Measurements from ENCODE around the gene CD34. TPM values are rescaled to one million over a fixed set of nuclear protein-coding genes. Genes with fewer than 3 reads are reported as not detected.

CD34 gene
- total RNA-seq, 2 experiments from 2014 or later, result not detected

DNA sequence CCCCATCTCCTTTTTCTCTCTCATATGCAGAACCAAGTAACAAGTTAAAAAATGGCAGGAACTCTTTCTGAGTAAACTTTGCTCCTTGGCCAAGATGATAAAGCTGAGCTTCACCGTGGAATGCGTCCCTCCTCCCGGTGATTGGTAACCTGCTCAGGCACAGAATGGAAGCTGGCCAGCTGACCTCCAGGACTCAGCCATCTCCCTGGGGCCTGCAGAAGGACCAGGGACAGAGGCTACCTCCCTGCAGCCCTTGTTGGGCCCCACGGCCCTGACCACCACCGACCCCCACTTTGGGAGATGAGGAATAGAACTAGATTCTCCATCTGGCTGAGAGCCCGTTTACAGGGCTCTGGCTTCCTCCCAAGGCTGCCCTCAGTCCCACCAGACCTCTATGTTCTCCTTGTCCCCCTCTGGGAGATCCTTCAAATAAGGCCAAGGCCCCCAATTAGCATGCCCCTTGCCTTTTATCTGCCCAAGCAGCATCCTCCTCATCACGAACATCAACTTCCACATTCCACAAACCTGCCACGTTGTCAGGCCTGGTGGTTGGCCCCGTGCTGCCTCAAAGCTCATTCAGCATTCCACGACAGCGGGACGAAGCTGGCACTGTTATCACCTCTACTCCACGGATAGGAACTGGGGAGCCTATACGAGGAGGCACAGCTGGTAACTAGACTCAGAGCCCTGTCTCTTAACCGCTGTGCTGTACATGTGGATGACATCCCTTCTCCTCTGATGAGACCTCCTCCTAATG, 74.2 kb downstream of the CD34 start:
- no peak for DNase-seq (ENCODE audit: low spot score)
- Histone ChIP-seq H2AFZ (ENCODE audit: low read length) (no peak overlapping the region), H3K4me3 (ENCODE audit: low read depth, low read length, poor library complexity, severe bottlenecking) (no peak overlapping the region), H3K4me1 (ENCODE audit: insufficient read depth, low read length, poor library complexity, severe bottlenecking) (peaks cover 4% of the 10 kb centered on the region), H4K20me1 (ENCODE audit: insufficient read depth, low read length) (no peaks in the 10 kb centered on the region), H3K36me3 (ENCODE audit: insufficient read depth, low read length) (no peaks in the 10 kb centered on the region), H3K79me2 (ENCODE audit: insufficient read depth, low read depth, low read length) (no peaks in the 10 kb centered on the region), H3K27ac (ENCODE audit: low read depth, low read length, poor library complexity, severe bottlenecking) (no peak overlapping the region), H3K4me2 (ENCODE audit: low read length) (no peak overlapping the region), H3K9me2 (ENCODE audit: insufficient read depth, low read length) (no peaks in the 10 kb centered on the region), H3K9me3 (ENCODE audit: low read length) (no peaks in the 10 kb centered on the region)
- ChIA-PET CTCF (ENCODE audit: unreplicated experiment) (no interaction called here), POLR2A (no interaction called here)
- TF ChIP-seq EZH2phosphoT487 (IDR thresholded peaks at IDR 0.05; ENCODE audit: borderline replicate concordance, low read depth, low read length), result no peak
- intact Hi-C loops (cut with micrococcal nuclease; ENCODE audit: unreplicated experiment), result no loop called here
- BruUV-seq (replicated peaks), result no TSS peak

DNA sequence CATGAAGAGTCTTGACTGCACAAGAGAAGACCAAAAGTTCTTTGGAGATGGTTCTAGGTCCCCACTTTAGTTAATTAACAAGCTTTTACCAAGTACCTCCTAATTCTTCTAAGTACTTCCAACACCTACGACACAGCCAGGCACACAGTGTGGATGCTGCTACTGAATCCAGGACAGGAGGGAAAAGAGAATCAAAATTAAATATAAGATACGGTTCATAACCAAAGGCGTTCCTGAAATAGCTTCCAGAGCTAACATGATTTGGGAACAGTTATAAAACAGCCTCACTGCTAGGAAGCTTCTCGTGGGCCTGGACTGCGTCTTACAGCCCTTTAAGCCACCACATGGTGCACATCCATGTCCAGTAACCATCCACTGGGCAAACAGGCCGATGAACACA, 75.0 kb downstream of the CD34 start:
- no peaks in the 10 kb centered on the region for H3K9me2 ChIP-seq (ENCODE audit: insufficient read depth, low read length)
- H2AFZ ChIP-seq (ENCODE audit: low read length), result no peak overlapping the region
- intact Hi-C loops (cut with micrococcal nuclease; ENCODE audit: unreplicated experiment), result no loop called here
- CTCF ChIA-PET (ENCODE audit: unreplicated experiment), result no interaction called here
- H4K20me1 ChIP-seq (ENCODE audit: insufficient read depth, low read length), result no peaks in the 10 kb centered on the region
- POLR2A ChIA-PET, result interaction anchor here (0.8 kb wide), 1 partner anchor 36 kb away, joined by 5 read pairs; no protein-coding TSS in a partner anchor
- H3K79me2 ChIP-seq (ENCODE audit: insufficient read depth, low read depth, low read length), result no peaks in the 10 kb centered on the region
- BruUV-seq (replicated peaks), result no TSS peak
- H3K27ac ChIP-seq (ENCODE audit: low read depth, low read length, poor library complexity, severe bottlenecking), result no peak overlapping the region
- H3K4me3 ChIP-seq (ENCODE audit: low read depth, low read length, poor library complexity, severe bottlenecking), result no peak overlapping the region
- no peak for TF ChIP-seq EZH2phosphoT487 (IDR thresholded peaks at IDR 0.05; ENCODE audit: borderline replicate concordance, low read depth, low read length)
- TF ChIP-seq, protein P1, sequence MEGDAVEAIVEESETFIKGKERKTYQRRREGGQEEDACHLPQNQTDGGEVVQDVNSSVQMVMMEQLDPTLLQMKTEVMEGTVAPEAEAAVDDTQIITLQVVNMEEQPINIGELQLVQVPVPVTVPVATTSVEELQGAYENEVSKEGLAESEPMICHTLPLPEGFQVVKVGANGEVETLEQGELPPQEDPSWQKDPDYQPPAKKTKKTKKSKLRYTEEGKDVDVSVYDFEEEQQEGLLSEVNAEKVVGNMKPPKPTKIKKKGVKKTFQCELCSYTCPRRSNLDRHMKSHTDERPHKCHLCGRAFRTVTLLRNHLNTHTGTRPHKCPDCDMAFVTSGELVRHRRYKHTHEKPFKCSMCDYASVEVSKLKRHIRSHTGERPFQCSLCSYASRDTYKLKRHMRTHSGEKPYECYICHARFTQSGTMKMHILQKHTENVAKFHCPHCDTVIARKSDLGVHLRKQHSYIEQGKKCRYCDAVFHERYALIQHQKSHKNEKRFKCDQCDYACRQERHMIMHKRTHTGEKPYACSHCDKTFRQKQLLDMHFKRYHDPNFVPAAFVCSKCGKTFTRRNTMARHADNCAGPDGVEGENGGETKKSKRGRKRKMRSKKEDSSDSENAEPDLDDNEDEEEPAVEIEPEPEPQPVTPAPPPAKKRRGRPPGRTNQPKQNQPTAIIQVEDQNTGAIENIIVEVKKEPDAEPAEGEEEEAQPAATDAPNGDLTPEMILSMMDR (conservative IDR thresholded peaks at IDR 0.05; ENCODE audit: low read length), result no peak
- DNase-seq (ENCODE audit: low spot score), result no peak
- H3K4me2 ChIP-seq (ENCODE audit: low read length), result no peak overlapping the region
- H3K9me3 ChIP-seq (ENCODE audit: low read length), result no peaks in the 10 kb centered on the region
- H3K36me3 ChIP-seq (ENCODE audit: insufficient read depth, low read length), result no peaks in the 10 kb centered on the region
- peaks cover 4% of the 10 kb centered on the region for H3K4me1 ChIP-seq (ENCODE audit: insufficient read depth, low read length, poor library complexity, severe bottlenecking)

GRCh38 chr1:207833956-207834660, 76.8 kb downstream of the CD34 start:
- intact Hi-C loops (cut with micrococcal nuclease; ENCODE audit: unreplicated experiment), result no loop called here
- TF ChIP-seq EZH2phosphoT487 (IDR thresholded peaks at IDR 0.05; ENCODE audit: borderline replicate concordance, low read depth, low read length), result no peak
- TF ChIP-seq, protein P1 (conservative IDR thresholded peaks at IDR 0.05; ENCODE audit: low read length), result no peak
- no peak overlapping the region for H3K4me3 ChIP-seq (ENCODE audit: low read depth, low read length, poor library complexity, severe bottlenecking)
- H3K27ac ChIP-seq (ENCODE audit: low read depth, low read length, poor library complexity, severe bottlenecking), result no peak overlapping the region
- 0 out of 2 replicates have a peak, but pooled peaks cover 4% of the 10 kb centered on the region for H4K20me1 ChIP-seq (ENCODE audit: insufficient read depth, low read length)
- peaks cover 4% of the 10 kb centered on the region for H3K4me1 ChIP-seq (ENCODE audit: insufficient read depth, low read length, poor library complexity, severe bottlenecking)
- no peak overlapping the region for H2AFZ ChIP-seq (ENCODE audit: low read length)
- H3K79me2 ChIP-seq (ENCODE audit: insufficient read depth, low read depth, low read length), result no peaks in the 10 kb centered on the region
- no peaks in the 10 kb centered on the region for H3K9me2 ChIP-seq (ENCODE audit: insufficient read depth, low read length)
- CTCF ChIA-PET (ENCODE audit: unreplicated experiment), result no interaction called here
- no peak overlapping the region for H3K4me2 ChIP-seq (ENCODE audit: low read length)
- no peaks in the 10 kb centered on the region for H3K36me3 ChIP-seq (ENCODE audit: insufficient read depth, low read length)
- no peak for DNase-seq (ENCODE audit: low spot score)
- POLR2A ChIA-PET, result interaction anchor here (0.9 kb wide), 1 partner anchor 13 kb away, joined by 6 read pairs; no protein-coding TSS in a partner anchor
- BruUV-seq (replicated peaks), result no TSS peak
- no peaks in the 10 kb centered on the region for H3K9me3 ChIP-seq (ENCODE audit: low read length)
